Sciatic nerve (tissue), 2 donors: ENCODE data around the gene SRD5A2. TPM values are rescaled to one million over a fixed set of nuclear protein-coding genes. Genes with fewer than 3 reads are reported as not detected.

Experiments
- ATAC-seq: fragments of 200-7000 bp; cut with Tn5 transposase; one replicate; pipeline ENCODE4 v1.9.1; 2020; ENCODE audit warnings: mild to moderate bottlenecking, moderate library complexity
- DNase-seq: peaks from one replicate; pipeline ENCODE4 v3.0.0-alpha.2; 2020; ENCODE audit warnings: low spot score
- intact Hi-C: fragments of 100-400 bp; cut with DNase I; formaldehyde crosslinking; loops from one replicate; pipeline ENCODE4 v1.14.2; 2022
- total RNA-seq: library from RNA; stranded (reverse); fragmentation: NEBNext Ultra II Directional; extraction: Animal tissue kit (Norgen Biotek cat#: 25700); gene quantifications from one replicate; pipeline ENCODE4 v1.2.1, GENCODE V29; 2021
- donor health status: DM: no; HTN: no; CAD: no.
- donor health status: DM: no; HTN: no; CAD: no.

Gene SRD5A2
- total RNA-seq, 1 donor from 2014 or later = not detected

DNA sequence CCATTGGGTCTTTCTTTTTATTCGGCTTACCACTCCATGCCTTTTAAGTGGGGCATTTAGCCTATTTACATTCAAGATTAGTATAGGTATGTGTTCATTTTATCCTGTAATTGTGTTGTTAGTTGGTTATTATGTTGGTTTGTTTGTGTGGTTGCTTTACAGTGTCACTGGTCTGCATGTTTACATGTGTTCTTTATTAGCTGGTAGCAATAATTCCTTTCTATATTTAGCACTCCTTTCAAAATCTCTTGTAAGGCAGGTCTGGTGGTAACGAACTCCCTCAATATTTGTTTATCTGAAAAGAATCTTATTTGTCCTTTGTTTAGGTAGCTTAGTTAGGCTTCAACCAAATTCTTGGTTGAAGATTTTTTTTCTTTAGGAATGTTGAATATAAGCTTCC is 97.5 kb downstream of the SRD5A2 start:
- DNase-seq (no peak), ATAC-seq (no peak)
- intact Hi-C loops = no loop called here

DNA sequence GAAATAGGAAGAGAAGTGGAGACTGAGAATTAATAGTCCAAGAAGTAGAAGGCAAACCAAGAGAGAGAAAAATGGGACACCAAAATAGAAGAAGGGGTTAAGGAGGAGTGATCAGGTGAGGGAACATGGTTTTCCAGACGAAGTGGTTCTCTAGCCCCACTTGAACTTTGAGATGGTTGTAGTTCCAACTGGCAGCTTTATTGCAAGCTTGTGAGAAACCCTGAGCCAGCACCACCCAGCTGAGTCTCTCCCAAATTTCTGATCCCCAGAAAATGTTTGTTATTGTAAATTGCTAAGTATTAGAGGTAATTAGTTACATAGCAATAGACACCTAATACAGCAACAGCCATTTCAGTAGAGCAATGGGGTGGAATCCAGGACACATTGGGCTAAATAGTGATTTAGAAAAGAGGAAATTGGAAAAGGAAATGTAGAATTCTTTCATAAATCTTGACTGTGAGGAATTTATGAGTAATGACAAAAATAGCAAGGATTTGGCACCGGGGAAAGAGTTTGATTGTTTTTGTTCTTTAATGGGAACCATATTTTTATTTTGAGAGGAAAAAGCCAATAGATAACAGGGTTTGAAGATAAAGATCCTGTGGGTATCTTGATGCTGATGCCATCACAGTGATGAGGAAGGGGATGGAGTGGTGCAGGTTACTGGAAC is 104.1 kb downstream of the SRD5A2 start:
- ATAC-seq = no peak
- intact Hi-C loops = no loop called here
- DNase-seq = no peak

DNA sequence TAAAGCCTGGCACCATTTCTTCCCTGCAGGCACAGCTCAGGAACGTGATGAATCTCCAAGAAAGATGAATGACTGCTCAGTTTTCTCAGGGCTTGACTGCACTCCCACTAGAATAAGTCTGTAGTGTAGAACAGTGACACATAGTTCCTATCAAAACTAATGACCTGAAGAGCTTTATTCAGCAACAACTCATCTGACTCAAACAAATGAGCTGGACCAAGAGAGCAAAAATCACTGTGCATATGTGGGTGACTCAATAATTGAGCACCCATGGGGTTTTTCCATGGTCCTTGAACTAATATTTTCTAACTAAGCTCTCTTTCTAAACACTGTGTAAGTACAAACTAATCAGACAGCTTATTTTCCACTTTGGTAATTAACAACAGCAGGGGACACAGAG is 105.0 kb downstream of the SRD5A2 start:
- intact Hi-C loops = no loop called here
- DNase-seq = no peak
- no peak for ATAC-seq

DNA sequence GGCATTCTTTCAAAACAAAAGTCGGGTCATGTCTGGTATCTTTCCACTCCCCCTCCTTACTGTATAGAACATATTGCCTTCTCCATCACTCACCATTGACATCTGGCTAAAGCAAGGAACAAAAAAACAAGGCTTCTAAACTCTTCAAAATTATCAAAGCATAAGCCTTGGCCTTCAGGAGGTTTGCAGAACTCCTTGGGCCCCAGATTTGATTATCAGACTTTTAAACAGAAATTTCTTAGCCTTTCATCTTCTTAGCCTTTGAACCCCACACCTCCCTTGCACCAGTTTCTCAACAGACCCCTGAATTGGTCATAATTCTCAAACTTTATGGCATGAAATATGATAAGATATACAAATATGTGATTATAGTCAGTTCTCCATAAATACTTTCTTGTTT is 106.4 kb downstream of the SRD5A2 start:
- intact Hi-C loops = no loop called here
- ATAC-seq (no peak), DNase-seq (no peak)

Other genes starting within 250 kb of the SRD5A2 start
- 0.22 TPM for gene XDH, start 166.2 kb downstream of the SRD5A2 start, total RNA-seq